OCI-LY7 (cell line): ENCODE results near the gene WASHC2C.
"Not testable (repeated sequence)": the region's sequence is repeated elsewhere in the genome, so short reads cannot be mapped to it uniquely, and the experiment has no call there.

Experiments used
- CTCF ChIP-seq: fragments of 200-600 bp; sonication (generic); conservative IDR thresholded peaks from 2 replicates; pipeline ENCODE4 v1.5.1; 2014; ENCODE audit warnings: mild to moderate bottlenecking, antibody characterized with exemption, low read length, moderate library complexity, mixed read lengths
- EZH2phosphoT487 ChIP-seq: fragments of 200-600 bp; sonication (generic); IDR thresholded peaks from 2 replicates; pipeline ENCODE4 v1.6.1; 2018; ENCODE audit warnings: low read depth, borderline replicate concordance, mild to moderate bottlenecking, mixed run types, antibody characterized with exemption, low read length, moderate library complexity, mixed read lengths

- TF ChIP-seq CTCF, EZH2phosphoT487: not testable (repeated sequence)
These were observed at the start of gene WASHC2C for GRCh38 chr10:45726703-45727420.
